ENCODE measurements around the gene A2ML1. TPM values are rescaled to one million over a fixed set of nuclear protein-coding genes. Genes with fewer than 3 reads are reported as not detected.

A2ML1 gene
- total and polyA plus RNA-seq, 2 experiments from 2014 or later, result not detected

GRCh38 chr12:8823565-8824300 lies 1.3 kb downstream of the A2ML1 start:
- H3K27ac ChIP-seq, result no peak overlapping the region
- H3K36me3 ChIP-seq, result no peaks in the 10 kb centered on the region
- H3K4me3 ChIP-seq, result no peak overlapping the region
- TF ChIP-seq CTCF (IDR thresholded peaks at IDR 0.05; ENCODE audit: low read depth, low read length), result peak; percentile 64
- H3K27me3 ChIP-seq, result no peaks in the 10 kb centered on the region
- peak; percentile 46 to 65 for DNase-seq (ENCODE audit: low read depth in 1 of 2, low spot score in 1 of 2)
- no peaks in the 10 kb centered on the region for H3K4me1 ChIP-seq (ENCODE audit: low read depth)
- H3K9me3 ChIP-seq (ENCODE audit: low read depth), result no peaks in the 10 kb centered on the region

DNA sequence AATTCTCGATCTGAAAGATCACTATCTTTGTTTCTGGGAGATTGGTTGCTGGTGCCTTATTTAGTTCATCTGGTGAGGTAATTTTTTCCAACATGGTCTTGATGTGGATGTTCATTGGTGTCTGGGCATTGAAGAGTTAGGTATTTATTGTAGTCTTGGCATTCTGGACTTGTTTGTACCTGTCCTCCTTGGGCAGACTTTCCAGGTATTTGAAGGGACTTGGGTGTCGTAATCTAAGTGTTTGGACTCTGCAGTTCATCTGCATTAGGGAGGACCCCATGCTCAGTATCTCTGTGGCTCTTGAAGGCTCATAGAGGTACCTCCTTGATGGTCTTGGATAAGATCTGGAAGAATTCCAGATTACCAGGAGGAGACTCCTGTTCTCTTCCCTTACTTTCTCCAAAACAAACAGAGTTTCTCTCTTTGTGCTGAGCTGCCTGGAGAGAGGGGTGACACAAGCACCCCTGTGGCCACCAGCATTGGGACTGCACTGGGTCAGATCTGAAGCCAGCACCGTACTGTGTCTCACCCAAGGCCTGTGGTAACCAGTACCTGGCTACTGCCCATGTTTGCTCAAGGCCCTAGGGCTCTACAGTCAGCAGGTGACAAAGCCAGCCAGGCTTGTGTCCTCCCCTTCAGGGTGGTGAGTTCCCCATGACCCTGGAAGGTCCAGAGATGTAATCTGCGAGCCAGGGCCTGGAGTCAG lies 5.3 kb downstream of the A2ML1 start:
- Histone ChIP-seq H3K4me1 (ENCODE audit: low read depth) (no peaks in the 10 kb centered on the region), H3K9me3 (ENCODE audit: low read depth) (no peaks in the 10 kb centered on the region), H3K27ac (no peak overlapping the region), H3K36me3 (no peaks in the 10 kb centered on the region), H3K4me3 (no peak overlapping the region), H3K27me3 (no peaks in the 10 kb centered on the region)
- DNase-seq (ENCODE audit: low read depth in 1 of 2, low spot score in 1 of 2), result no peak
- no peak for TF ChIP-seq CTCF (IDR thresholded peaks at IDR 0.05; ENCODE audit: low read depth, low read length)

DNA sequence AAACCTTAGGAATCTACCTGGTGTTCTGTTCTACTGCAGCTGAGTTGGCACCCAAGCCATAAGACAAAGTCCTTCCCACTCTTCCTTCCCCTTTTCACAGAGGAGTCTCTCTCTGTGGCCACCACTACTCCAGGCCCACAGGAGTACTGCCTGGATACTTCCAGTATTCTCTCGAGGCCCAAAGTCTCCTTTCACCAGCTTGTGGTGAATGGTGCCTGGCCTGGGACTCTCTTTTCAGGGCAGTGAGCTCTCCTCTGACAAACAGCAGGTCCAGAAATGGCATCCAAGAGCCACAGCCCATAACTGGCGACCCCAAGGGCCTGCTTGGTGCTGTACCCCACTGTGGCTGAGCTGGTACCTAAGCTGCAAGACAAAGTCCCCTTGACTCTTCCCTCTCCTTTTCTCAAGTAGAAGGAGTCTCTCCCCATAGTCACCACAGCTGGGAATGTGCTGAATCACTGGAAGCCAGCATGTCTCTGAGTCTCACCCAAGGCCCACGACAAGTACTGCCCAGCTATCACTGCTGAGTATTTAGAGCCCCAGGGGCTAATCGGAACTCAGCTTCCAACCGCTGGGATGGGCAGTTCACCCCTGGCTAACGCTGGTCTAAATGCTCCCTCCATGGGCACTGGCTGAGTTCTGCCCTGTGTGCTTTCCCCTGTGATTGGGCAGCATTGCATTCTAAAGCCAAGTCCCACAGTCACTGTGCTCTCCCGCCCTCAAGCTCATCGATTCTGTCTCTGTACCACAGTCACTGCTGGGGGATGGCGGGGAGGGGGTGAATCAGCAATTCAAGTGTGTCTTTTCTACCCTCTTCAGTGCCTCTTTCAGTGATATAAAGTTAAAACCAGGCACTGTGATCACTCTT lies 6.1 kb downstream of the A2ML1 start:
- Histone ChIP-seq H3K9me3 (ENCODE audit: low read depth) (no peaks in the 10 kb centered on the region), H3K27ac (no peak overlapping the region), H3K4me1 (ENCODE audit: low read depth) (no peaks in the 10 kb centered on the region), H3K4me3 (no peak overlapping the region), H3K36me3 (no peaks in the 10 kb centered on the region), H3K27me3 (no peaks in the 10 kb centered on the region)
- no peak for DNase-seq (ENCODE audit: low read depth in 1 of 2, low spot score in 1 of 2)
- no peak for TF ChIP-seq CTCF (IDR thresholded peaks at IDR 0.05; ENCODE audit: low read depth, low read length)

DNA sequence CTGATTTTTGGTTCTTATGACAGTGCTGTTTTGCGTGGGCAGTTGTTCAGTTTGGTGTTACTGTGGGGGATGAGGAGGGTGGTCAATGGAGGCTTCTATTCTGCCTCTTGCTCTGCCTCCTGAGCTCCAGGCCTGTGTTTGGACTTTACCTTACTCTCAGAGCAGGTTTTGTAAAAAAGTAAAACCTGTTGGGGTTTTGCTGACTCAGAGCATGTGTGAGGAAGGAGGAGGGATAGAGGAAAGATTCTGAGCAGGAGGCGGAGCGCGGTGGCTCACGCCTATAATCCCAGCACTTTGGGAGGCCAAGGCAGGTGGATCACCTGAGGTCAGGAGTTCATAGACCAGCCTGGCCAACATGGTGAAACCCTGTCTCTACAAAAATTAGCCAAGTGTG lies 6.7 kb downstream of the A2ML1 start:
- DNase-seq (ENCODE audit: low read depth in 1 of 2, low spot score in 1 of 2), result no peak
- H3K9me3 ChIP-seq (ENCODE audit: low read depth), result no peaks in the 10 kb centered on the region
- no peaks in the 10 kb centered on the region for H3K27me3 ChIP-seq
- H3K36me3 ChIP-seq, result no peaks in the 10 kb centered on the region
- H3K27ac ChIP-seq, result no peak overlapping the region
- TF ChIP-seq CTCF (IDR thresholded peaks at IDR 0.05; ENCODE audit: low read depth, low read length), result no peak
- no peaks in the 10 kb centered on the region for H3K4me1 ChIP-seq (ENCODE audit: low read depth)
- no peak overlapping the region for H3K4me3 ChIP-seq

DNA sequence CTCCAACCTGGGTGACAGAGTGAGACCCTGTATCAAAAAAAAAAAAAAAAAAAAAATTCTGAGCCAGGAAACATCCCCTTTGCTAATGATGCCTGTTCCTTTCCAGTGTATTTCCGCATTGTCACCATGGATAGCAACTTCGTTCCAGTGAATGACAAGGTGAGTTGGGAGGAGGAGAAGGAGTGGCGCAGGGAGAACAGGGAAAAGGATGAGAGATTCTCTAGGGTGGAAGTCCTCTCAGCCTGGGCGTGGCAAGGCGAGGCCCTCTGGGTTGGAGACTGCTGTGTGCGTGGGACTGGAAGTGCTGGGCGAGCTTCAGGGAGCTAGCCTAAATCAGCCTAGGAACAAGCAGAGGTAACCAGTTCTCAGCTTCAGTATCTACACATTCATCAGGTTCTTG lies 7.2 kb downstream of the A2ML1 start:
- no peak for TF ChIP-seq CTCF (IDR thresholded peaks at IDR 0.05; ENCODE audit: low read depth, low read length)
- Histone ChIP-seq H3K36me3 (no peaks in the 10 kb centered on the region), H3K27ac (no peak overlapping the region), H3K27me3 (no peaks in the 10 kb centered on the region), H3K4me1 (ENCODE audit: low read depth) (no peaks in the 10 kb centered on the region), H3K9me3 (ENCODE audit: low read depth) (no peaks in the 10 kb centered on the region), H3K4me3 (no peak overlapping the region)
- no peak for DNase-seq (ENCODE audit: low read depth in 1 of 2, low spot score in 1 of 2)
